Esophagus squamous epithelium (tissue), 5 donors: ENCODE data around the gene WNT1. TPM values are rescaled to one million over a fixed set of nuclear protein-coding genes. Genes with fewer than 3 reads are reported as not detected.

ENCODE experiments used
- DNase-seq: peaks from one replicate; lab custom pipeline; 2025; lab: John Stamatoyannopoulos, UW
- H3K27ac ChIP-seq, 4 donors: fragments of 200-600 bp; sonication (generic); one replicate each; pipeline ENCODE4 v1.5.1; 2016 to 2019; ENCODE audit warnings: mild to moderate bottlenecking in 1 of 4
- H3K27me3 ChIP-seq, 4 donors: fragments of 200-600 bp; sonication (generic); 1 replicate in 3 of 4; 2 replicates in 1 of 4; pipeline versions ENCODE4 v1.5.1 to v1.6.0; 2017 to 2021; ENCODE audit warnings: antibody characterized with exemption in 1 of 4
- H3K36me3 ChIP-seq, 3 donors: fragments of 200-600 bp; sonication (generic); one replicate each; pipeline ENCODE4 v1.5.1; 2016 to 2019
- H3K4me1 ChIP-seq, 3 donors: fragments of 200-600 bp; sonication (generic); one replicate each; pipeline ENCODE4 v1.5.1; 2017 to 2019
- H3K4me3 ChIP-seq, 4 donors: fragments of 200-600 bp; sonication (generic); 1 replicate in 3 of 4; 2 replicates in 1 of 4; pipeline ENCODE4 v1.5.1; 2016 to 2019; ENCODE audit warnings: mild to moderate bottlenecking in 2 of 4, moderate library complexity in 1 of 4
- H3K9me3 ChIP-seq, 3 donors: fragments of 200-600 bp; sonication (generic); one replicate each; pipeline ENCODE4 v1.5.1; 2016 to 2019
- POLR2A ChIP-seq, 4 donors: fragments of 450-650 bp; IDR thresholded peaks; one replicate each; pipeline ENCODE4 v1.6.1; 2017; ENCODE audit warnings: antibody characterized with exemption in 4 of 4, mild to moderate bottlenecking in 4 of 4, moderate library complexity in 3 of 4
- WGBS, 2 donors: methylation state at CpG; one replicate each; pipeline ENCODE4 v1.1.5; 2018; 5-methylcytosine and 5-hydroxymethylcytosine counted together
- intact Hi-C: fragments of 100-400 bp; cut with DNase I; formaldehyde crosslinking; loops from one replicate; pipeline ENCODE4 v1.15.0; 2022
- total RNA-seq, 4 donors: library from RNA; depleted of rRNA; stranded (reverse); fragments of >200 nt; gene quantifications; one replicate each; pipeline ENCODE4 v1.1.0, GENCODE V29; 2016
- TF ChIP-seq, protein P1 (sequence below), 6 experiments: fragments of 450-650 bp in 4 of 6; fragments of 200-600 bp in 2 of 6; sonication (generic) in 2 of 6; IDR thresholded peaks; one replicate each; pipeline ENCODE4 v1.5.1; 2016 to 2019; ENCODE audit warnings: antibody characterized with exemption in 6 of 6, mild to moderate bottlenecking in 4 of 6, moderate library complexity in 4 of 6
- donor health status: DM: yes; HTN: yes; CAD: no.

WNT1 gene
- total RNA-seq, 4 donors from 2014 or later: 0.41 TPM; not detected in 3

- Histone ChIP-seq H3K9me3 (no peaks in the 10 kb centered on the region), H3K4me1 (peaks cover 41 to 63% (median 47%) of the 10 kb centered on the region in 3 donors), H3K27me3 (peaks cover 7 to 100% (median 33%) of the 10 kb centered on the region in 4 donors), H3K4me3 (no peak overlapping the region), H3K27ac (peak overlapping the region in 1 of 4 donors; percentile 49), H3K36me3 (no peaks in the 10 kb centered on the region)
- TF ChIP-seq, protein P1, sequence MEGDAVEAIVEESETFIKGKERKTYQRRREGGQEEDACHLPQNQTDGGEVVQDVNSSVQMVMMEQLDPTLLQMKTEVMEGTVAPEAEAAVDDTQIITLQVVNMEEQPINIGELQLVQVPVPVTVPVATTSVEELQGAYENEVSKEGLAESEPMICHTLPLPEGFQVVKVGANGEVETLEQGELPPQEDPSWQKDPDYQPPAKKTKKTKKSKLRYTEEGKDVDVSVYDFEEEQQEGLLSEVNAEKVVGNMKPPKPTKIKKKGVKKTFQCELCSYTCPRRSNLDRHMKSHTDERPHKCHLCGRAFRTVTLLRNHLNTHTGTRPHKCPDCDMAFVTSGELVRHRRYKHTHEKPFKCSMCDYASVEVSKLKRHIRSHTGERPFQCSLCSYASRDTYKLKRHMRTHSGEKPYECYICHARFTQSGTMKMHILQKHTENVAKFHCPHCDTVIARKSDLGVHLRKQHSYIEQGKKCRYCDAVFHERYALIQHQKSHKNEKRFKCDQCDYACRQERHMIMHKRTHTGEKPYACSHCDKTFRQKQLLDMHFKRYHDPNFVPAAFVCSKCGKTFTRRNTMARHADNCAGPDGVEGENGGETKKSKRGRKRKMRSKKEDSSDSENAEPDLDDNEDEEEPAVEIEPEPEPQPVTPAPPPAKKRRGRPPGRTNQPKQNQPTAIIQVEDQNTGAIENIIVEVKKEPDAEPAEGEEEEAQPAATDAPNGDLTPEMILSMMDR (IDR thresholded peaks at IDR 0.05): peak in 5 of 6 experiments; percentile 7 to 45 (median 30)
- TF ChIP-seq POLR2A (IDR thresholded peaks at IDR 0.05): no peak
- intact Hi-C loops: no loop called here
- WGBS, 2 donors: 30 to 40% methylated on average over 7 to 18 of the region's 19 CpGs
- no peak for DNase-seq
Measured at GRCh38 chr12:48973941-48974673, 4.0 kb upstream of the WNT1 start.

GRCh38 chr12:48977290-48978281, 536 bp upstream of the WNT1 start:
- H3K27me3 ChIP-seq: peaks cover 24 to 100% (median 43%) of the 10 kb centered on the region in 4 donors
- 25 to 32% methylated on average over 14 to 16 of the region's 50 CpGs for WGBS, 2 donors
- no peaks in the 10 kb centered on the region for H3K36me3 ChIP-seq
- no peaks in the 10 kb centered on the region for H3K9me3 ChIP-seq
- peaks cover 39 to 59% (median 40%) of the 10 kb centered on the region in 3 donors for H3K4me1 ChIP-seq
- no peak overlapping the region for H3K27ac ChIP-seq
- TF ChIP-seq, protein P1 (IDR thresholded peaks at IDR 0.05): peak; percentile 72 to 86 (median 79)
- TF ChIP-seq POLR2A (IDR thresholded peaks at IDR 0.05): no peak
- no peak for DNase-seq
- intact Hi-C loops: no loop called here
- peak overlapping the region in 2 of 4 donors; percentile 43 to 63 for H3K4me3 ChIP-seq

DNA sequence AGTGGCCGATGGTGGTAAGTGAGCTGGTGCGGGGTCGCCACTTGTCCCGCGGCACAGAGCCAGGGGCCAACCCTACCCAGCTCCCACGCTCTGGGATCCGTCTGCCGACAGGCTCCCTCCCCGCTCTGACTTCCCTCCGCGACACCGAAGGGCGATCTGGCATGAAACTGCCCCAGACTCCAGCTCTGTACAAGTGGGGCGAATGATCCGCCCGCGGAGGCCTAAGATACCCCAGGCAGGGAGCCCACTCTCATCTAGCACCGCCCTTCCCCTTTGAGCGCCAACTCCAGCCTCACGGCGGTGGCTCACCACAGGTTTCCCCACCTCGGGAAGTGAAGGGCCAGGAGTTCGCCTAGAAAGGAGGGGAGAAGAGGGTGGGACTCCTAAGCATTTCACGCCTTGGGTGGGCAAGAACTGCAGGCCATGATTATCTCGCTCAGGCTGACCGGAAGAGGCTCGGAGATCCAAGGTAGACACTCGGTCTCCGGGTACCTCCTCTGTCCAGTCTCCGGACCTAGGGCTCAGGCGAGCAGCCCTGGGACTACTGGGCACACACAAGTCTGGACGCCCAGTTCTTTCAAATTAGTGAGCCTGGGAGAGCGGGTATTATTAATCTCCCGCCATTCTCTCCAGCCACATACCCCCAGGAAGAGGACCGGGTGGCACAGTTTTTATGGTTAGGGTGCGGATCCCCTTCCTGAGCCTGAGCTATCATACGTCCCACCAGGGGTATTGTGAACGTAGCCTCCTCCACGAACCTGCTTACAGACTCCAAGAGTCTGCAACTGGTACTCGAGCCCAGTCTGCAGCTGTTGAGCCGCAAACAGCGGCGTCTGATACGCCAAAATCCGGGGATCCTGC, 849 bp downstream of the WNT1 start:
- Histone ChIP-seq H3K27me3 (peaks cover 24 to 100% (median 35%) of the 10 kb centered on the region in 4 donors), H3K27ac (no peak overlapping the region), H3K36me3 (no peaks in the 10 kb centered on the region), H3K4me3 (peak overlapping the region; percentile 18 to 63 (median 40)), H3K4me1 (peaks cover 39 to 48% (median 40%) of the 10 kb centered on the region in 3 donors), H3K9me3 (no peaks in the 10 kb centered on the region)
- no peak for DNase-seq
- intact Hi-C loops: no loop called here
- TF ChIP-seq, protein P1 (IDR thresholded peaks at IDR 0.05): no peak
- no peak for TF ChIP-seq POLR2A (IDR thresholded peaks at IDR 0.05)
- WGBS, 2 donors: 2 to 3% methylated on average over 7 to 24 of the region's 45 CpGs

- H3K27me3 ChIP-seq: peaks cover 24 to 100% (median 34%) of the 10 kb centered on the region in 4 donors
Measured at GRCh38 chr12:48979602-48980388, 1.7 kb downstream of the WNT1 start.

More at GRCh38 chr12:48979602-48980388, 1.7 kb downstream of the WNT1 start:
- Histone ChIP-seq H3K9me3 (no peaks in the 10 kb centered on the region), H3K4me1 (peaks cover 39 to 47% (median 40%) of the 10 kb centered on the region in 3 donors), H3K4me3 (peak overlapping the region; percentile 18 to 63 (median 40)), H3K36me3 (no peaks in the 10 kb centered on the region), H3K27ac (no peak overlapping the region)
- intact Hi-C loops: loop anchor here (10.0 kb wide), 1 partner anchor 55 kb away; the partner anchor contains the start of gene FKBP11
- TF ChIP-seq, protein P1 (IDR thresholded peaks at IDR 0.05): no peak
- TF ChIP-seq POLR2A (IDR thresholded peaks at IDR 0.05): no peak
- 0 to 3% methylated on average over 11 to 23 of the region's 55 CpGs for WGBS, 2 donors
- no peak for DNase-seq
